HG03442 (cell line): Measurements from ENCODE around the gene IL19.

ENCODE experiments used
- ATAC-seq: cut with Tn5 transposase; IDR thresholded peaks from one replicate; pipeline ENCODE4 v1.9.1; 2021; ENCODE audit warnings: mild to moderate bottlenecking, moderate library complexity; ENCODE audit not compliant: unreplicated experiment

Gene IL19

GRCh38 chr1:206797534-206798383, 27.2 kb downstream of the IL19 start:
- ATAC-seq: no peak

GRCh38 chr1:206798384-206798996, 27.9 kb downstream of the IL19 start:
- no peak for ATAC-seq

- ATAC-seq: no peak
Measured at GRCh38 chr1:206799311-206799710, 28.7 kb downstream of the IL19 start.

GRCh38 chr1:206800411-206800810, 29.8 kb downstream of the IL19 start:
- ATAC-seq: no peak

GRCh38 chr1:206800891-206801290, 30.3 kb downstream of the IL19 start:
- ATAC-seq: no peak

- ATAC-seq: no peak
Measured at GRCh38 chr1:206801467-206801866, 30.9 kb downstream of the IL19 start.

- ATAC-seq: no peak
Measured at GRCh38 chr1:206802401-206802800, 31.8 kb downstream of the IL19 start.

GRCh38 chr1:206803221-206803730, 32.7 kb downstream of the IL19 start:
- ATAC-seq: peak; percentile 92

- ATAC-seq: no peak
Measured at GRCh38 chr1:206804156-206804737, 33.7 kb downstream of the IL19 start.

- no peak for ATAC-seq
Measured at GRCh38 chr1:206805357-206805756, 34.8 kb downstream of the IL19 start.

GRCh38 chr1:206808615-206809014, 38.0 kb downstream of the IL19 start:
- ATAC-seq: no peak

- ATAC-seq: no peak
Measured at GRCh38 chr1:206809504-206810084, 39.0 kb downstream of the IL19 start.

GRCh38 chr1:206812471-206812870, 41.9 kb downstream of the IL19 start:
- no peak for ATAC-seq

GRCh38 chr1:206814716-206815341, 44.3 kb downstream of the IL19 start:
- ATAC-seq: no peak

- no peak for ATAC-seq
Measured at GRCh38 chr1:206816390-206817287, 46.1 kb downstream of the IL19 start.

- no peak for ATAC-seq
Measured at GRCh38 chr1:206821493-206821892, 50.9 kb downstream of the IL19 start.

- ATAC-seq: no peak
Measured at GRCh38 chr1:206823727-206824126, 53.2 kb downstream of the IL19 start.

GRCh38 chr1:206824331-206824730, 53.8 kb downstream of the IL19 start:
- no peak for ATAC-seq

GRCh38 chr1:206826394-206826793, 55.8 kb downstream of the IL19 start:
- ATAC-seq: no peak

GRCh38 chr1:206828061-206828460, 57.5 kb downstream of the IL19 start:
- ATAC-seq: no peak
